Sigmoid colon (tissue), 7 donors: ENCODE measurements around the gene UBE2B. TPM values are rescaled to one million over a fixed set of nuclear protein-coding genes. Genes with fewer than 3 reads are reported as not detected.

Source experiments
- DNase-seq: peaks from one replicate; pipeline ENCODE4 v3.0.0-alpha.2; 2019
- H3K27ac ChIP-seq, 4 donors: fragments of 200-600 bp; sonication (generic); one replicate each; pipeline ENCODE4 v1.5.1; 2016 to 2019; ENCODE audit warnings: mild to moderate bottlenecking in 1 of 4
- H3K27me3 ChIP-seq, 3 donors: fragments of 200-600 bp; sonication (generic); one replicate each; pipeline ENCODE4 v1.5.1; 2019; ENCODE audit warnings: mild to moderate bottlenecking in 1 of 3
- H3K36me3 ChIP-seq, 4 donors: fragments of 200-600 bp; sonication (generic); one replicate each; pipeline ENCODE4 v1.5.1; 2016 to 2019
- H3K4me1 ChIP-seq, 4 donors: fragments of 200-600 bp; sonication (generic); one replicate each; pipeline ENCODE4 v1.5.1; 2017 to 2019
- H3K4me3 ChIP-seq, 4 donors: fragments of 200-600 bp; sonication (generic); one replicate each; pipeline ENCODE4 v1.5.1; 2017 to 2019; ENCODE audit warnings: mild to moderate bottlenecking in 2 of 4, moderate library complexity in 1 of 4
- H3K9me3 ChIP-seq, 4 donors: fragments of 200-600 bp in 3 of 4; sonication (generic) in 3 of 4; one replicate each; pipeline versions ENCODE4 v1.5.1 to v1.6.1; 2013 to 2019
- CTCF ChIP-seq, 4 experiments: fragments of 450-650 bp in 3 of 4; fragments of 200-600 bp in 1 of 4; IDR thresholded peaks; one replicate each; pipeline ENCODE4 v1.5.1; 2016 to 2019; ENCODE audit warnings: antibody characterized with exemption in 4 of 4, mild to moderate bottlenecking in 3 of 4, moderate library complexity in 2 of 4
- EP300 ChIP-seq, 4 donors: sonication (generic); formaldehyde crosslinking; IDR thresholded peaks; one replicate each; pipeline ENCODE4 v1.6.1; 2017; ENCODE audit warnings: antibody characterized with exemption in 4 of 4
- POLR2A ChIP-seq, 2 donors: fragments of 450-650 bp; IDR thresholded peaks; one replicate each; pipeline ENCODE4 v1.6.1; 2016; ENCODE audit warnings: antibody characterized with exemption in 2 of 2, mild to moderate bottlenecking in 2 of 2, moderate library complexity in 2 of 2
- POLR2AphosphoS5 ChIP-seq, 4 donors: sonication (generic); formaldehyde crosslinking; IDR thresholded peaks; one replicate each; pipeline ENCODE4 v1.6.1; 2017; ENCODE audit warnings: antibody characterized with exemption in 4 of 4
- WGBS, 2 donors: extraction: QIAGEN DNeasy Blood & Tissue Kit; methylation state at CpG; one replicate each; pipeline ENCODE4 v1.1.7; 2013; 5-methylcytosine and 5-hydroxymethylcytosine counted together
- intact Hi-C: fragments of 100-400 bp; cut with DNase I; formaldehyde crosslinking; loops from one replicate; pipeline ENCODE4 v1.15.1; 2023
- polyA plus RNA-seq, 3 donors: library from polyadenylated mRNA; stranded (reverse); fragments of 200-250 nt; gene quantifications; one replicate each; pipeline ENCODE4 v1.2.3, GENCODE V29; 2013
- total RNA-seq, 4 donors: library from RNA; depleted of rRNA; stranded (reverse); fragments of >200 nt; gene quantifications; one replicate each; pipeline ENCODE4 v1.1.0, GENCODE V29; 2016
- donor health status: healthy with polysubstance abuse.
- donor health status: Bipolar disorder and iron deficiency.
- donor health status: healthy.

Gene UBE2B
- total and polyA plus RNA-seq, 7 donors = 66.8 to 158 (median 98.1) TPM

- TF ChIP-seq CTCF (IDR thresholded peaks at IDR 0.05) (no peak), POLR2A (IDR thresholded peaks at IDR 0.05) (no peak), POLR2AphosphoS5 (IDR thresholded peaks at IDR 0.05) (no peak), EP300 (IDR thresholded peaks at IDR 0.05) (no peak)
- DNase-seq = no peak
- H3K4me3 ChIP-seq = no peak overlapping the region
- no peaks in the 10 kb centered on the region for H3K4me1 ChIP-seq
- no peaks in the 10 kb centered on the region for H3K27me3 ChIP-seq
- peaks cover 0 to 7% (median 0%) of the 10 kb centered on the region in 4 donors for H3K9me3 ChIP-seq
- H3K27ac ChIP-seq = no peak overlapping the region
- 95 to 96% methylated on average over 7 of the region's 7 CpGs for WGBS, 2 donors
- intact Hi-C loops = no loop called here
- no peaks in the 10 kb centered on the region for H3K36me3 ChIP-seq
Measured at GRCh38 chr5:134422791-134423365, 51.5 kb downstream of the UBE2B start.

GRCh38 chr5:134423376-134423775, 52.0 kb downstream of the UBE2B start:
- WGBS, 2 donors = 69 to 87% methylated on average over 2 of the region's 2 CpGs
- Histone ChIP-seq H3K9me3 (peaks cover 0 to 7% (median 0%) of the 10 kb centered on the region in 4 donors), H3K27ac (no peak overlapping the region), H3K4me3 (no peak overlapping the region), H3K36me3 (no peaks in the 10 kb centered on the region), H3K27me3 (no peaks in the 10 kb centered on the region), H3K4me1 (no peaks in the 10 kb centered on the region)
- no peak for DNase-seq
- intact Hi-C loops = no loop called here
- TF ChIP-seq POLR2AphosphoS5 (IDR thresholded peaks at IDR 0.05) (no peak), POLR2A (IDR thresholded peaks at IDR 0.05) (no peak), CTCF (IDR thresholded peaks at IDR 0.05) (no peak), EP300 (IDR thresholded peaks at IDR 0.05) (no peak)

- H3K36me3 ChIP-seq = no peaks in the 10 kb centered on the region
- H3K9me3 ChIP-seq = no peaks in the 10 kb centered on the region
- no peak overlapping the region for H3K4me3 ChIP-seq
- no peak overlapping the region for H3K27ac ChIP-seq
- no peaks in the 10 kb centered on the region for H3K27me3 ChIP-seq
- DNase-seq = no peak
- H3K4me1 ChIP-seq = no peaks in the 10 kb centered on the region
- TF ChIP-seq CTCF (IDR thresholded peaks at IDR 0.05) (no peak), EP300 (IDR thresholded peaks at IDR 0.05) (no peak), POLR2A (IDR thresholded peaks at IDR 0.05) (no peak), POLR2AphosphoS5 (IDR thresholded peaks at IDR 0.05) (no peak)
- 67 to 84% methylated on average over 7 of the region's 7 CpGs for WGBS, 2 donors
- intact Hi-C loops = no loop called here
Measured at GRCh38 chr5:134426361-134426760, 55.0 kb downstream of the UBE2B start.

- intact Hi-C loops = no loop called here
- DNase-seq = no peak
- no peaks in the 10 kb centered on the region for H3K27me3 ChIP-seq
- WGBS, 2 donors = 78 to 90% methylated on average over 9 of the region's 9 CpGs
- H3K4me1 ChIP-seq = no peaks in the 10 kb centered on the region
- H3K36me3 ChIP-seq = no peaks in the 10 kb centered on the region
- H3K9me3 ChIP-seq = no peaks in the 10 kb centered on the region
- H3K27ac ChIP-seq = no peak overlapping the region
- TF ChIP-seq POLR2AphosphoS5 (IDR thresholded peaks at IDR 0.05) (no peak), POLR2A (IDR thresholded peaks at IDR 0.05) (no peak), EP300 (IDR thresholded peaks at IDR 0.05) (no peak), CTCF (IDR thresholded peaks at IDR 0.05) (no peak)
- H3K4me3 ChIP-seq = no peak overlapping the region
Measured at GRCh38 chr5:134427540-134428041, 56.2 kb downstream of the UBE2B start.
